Panc1 (cell line): ENCODE results near the gene MGAT5. TPM values are rescaled to one million over a fixed set of nuclear protein-coding genes. Genes with fewer than 3 reads are reported as not detected.

Experiments used
- ATAC-seq: fragments of 200-7000 bp; cut with Tn5 transposase; 2 replicates; pipeline ENCODE4 v1.9.1; 2020; ENCODE audit warnings: mild to moderate bottlenecking, moderate library complexity
- BruUV-seq: library from RNA; stranded (reverse); fragments of 400-500 nt; replicated peaks from 2 replicates; lab custom pipeline; 2021; lab: Mats Ljungman, UMichigan
- CTCF ChIA-PET: fragments of 300-600 bp; sonication (Branson Sonifier 250); formaldehyde crosslinking; loops from one replicate; lab custom pipeline; 2022; ENCODE audit warnings: antibody characterized with exemption; lab: Charles Lee
- POLR2A ChIA-PET: fragments of 300-600 bp; sonication (Branson Sonifier 250); formaldehyde crosslinking; loops from one replicate; lab custom pipeline; 2022; ENCODE audit warnings: antibody characterized with exemption; lab: Charles Lee
- DNase-seq: peaks from one replicate; pipeline ENCODE4 v3.0.0-alpha.2; 2010; ENCODE audit warnings: low read depth, low spot score
- H3K27ac ChIP-seq: 2 replicates; pipeline ENCODE4 v1.5.1; 2011; ENCODE audit warnings: mild to moderate bottlenecking, low read length, inconsistent platforms
- H3K27me3 ChIP-seq: fragments of 200-500 bp; sonication (Bioruptor generic); 2 replicates; pipeline ENCODE4 v1.6.0; 2014; ENCODE audit warnings: low read length, inconsistent platforms; ENCODE audit not compliant: control insufficient read depth, insufficient read depth
- H3K36me3 ChIP-seq: fragments of 200-500 bp; sonication (Bioruptor generic); 2 replicates; pipeline ENCODE4 v1.5.1; 2014; ENCODE audit warnings: inconsistent platforms, mild to moderate bottlenecking, low read length, moderate library complexity; ENCODE audit not compliant: control insufficient read depth, insufficient read depth
- H3K4me1 ChIP-seq: 2 replicates; pipeline ENCODE4 v1.5.1; 2011; ENCODE audit warnings: inconsistent platforms, mild to moderate bottlenecking, low read length, moderate library complexity; ENCODE audit not compliant: control insufficient read depth, insufficient read depth
- H3K4me3 ChIP-seq, 2 experiments: 2 replicates each; pipeline ENCODE4 v1.5.1; 2011 to 2012; ENCODE audit warnings: low read depth in 2 of 2, low read length in 2 of 2, mild to moderate bottlenecking in 2 of 2, inconsistent platforms in 1 of 2, moderate library complexity in 1 of 2
- H3K9me3 ChIP-seq: fragments of 200-500 bp; sonication (Bioruptor generic); 2 replicates; pipeline ENCODE4 v1.5.1; 2014; ENCODE audit warnings: low read depth, mild to moderate bottlenecking, inconsistent platforms, low read length, moderate library complexity; ENCODE audit not compliant: control insufficient read depth, insufficient read depth
- CTCF ChIP-seq: fragments of 450-650 bp; IDR thresholded peaks from 2 replicates; pipeline ENCODE4 v1.5.1; 2017; ENCODE audit warnings: mild to moderate bottlenecking
- POLR2AphosphoS5 ChIP-seq: IDR thresholded peaks from 2 replicates; pipeline ENCODE4 v1.6.1; 2012; ENCODE audit warnings: mild to moderate bottlenecking, low read depth, low read length, moderate library complexity
- REST ChIP-seq, 2 experiments: IDR thresholded peaks; 2 replicates each; pipeline ENCODE4 v1.6.1; 2011 to 2012; ENCODE audit warnings: low read depth in 2 of 2, control low read depth in 1 of 2, low read length in 1 of 2, mild to moderate bottlenecking in 1 of 2, moderate library complexity in 1 of 2; ENCODE audit not compliant: insufficient read depth in 1 of 2
- SIN3A ChIP-seq: IDR thresholded peaks from 2 replicates; pipeline ENCODE4 v1.6.1; 2012; ENCODE audit warnings: low read depth, mild to moderate bottlenecking, low read length, moderate library complexity, borderline replicate concordance; ENCODE audit not compliant: insufficient read depth
- TCF7L2 ChIP-seq: IDR thresholded peaks from 2 replicates; pipeline ENCODE4 v1.6.1; 2011; ENCODE audit warnings: mild to moderate bottlenecking, low read depth, low read length, inconsistent platforms
- in situ Hi-C: cut with HindIII; loops from 2 replicates; pipeline ENCODE4 v1.10.0; 2016; ENCODE audit warnings: low sequenced_read_pairs, low pct_unique_long_range_greater_than_20kb
- intact Hi-C: fragments of 100-400 bp; cut with micrococcal nuclease; formaldehyde crosslinking; loops from one replicate; pipeline ENCODE4 v1.10.0; 2022; ENCODE audit not compliant: unreplicated experiment
- total RNA-seq: library from RNA; stranded (reverse); gene quantifications from one replicate; pipeline ENCODE4 v1.2.1, GENCODE V29; 2021; ENCODE audit not compliant: unreplicated experiment

Gene MGAT5
- total RNA-seq, 1 experiment from 2014 or later = 22.1 TPM

GRCh38 chr2:134395779-134396178, 141.9 kb downstream of the MGAT5 start:
- intact Hi-C loops = no loop called here
- no TSS peak for BruUV-seq
- H3K4me3 ChIP-seq = no peak overlapping the region
- H3K4me1 ChIP-seq = no peaks in the 10 kb centered on the region
- CTCF ChIA-PET = no interaction called here
- no peak for ATAC-seq
- H3K36me3 ChIP-seq = no peaks in the 10 kb centered on the region
- no peaks in the 10 kb centered on the region for H3K27me3 ChIP-seq
- TF ChIP-seq SIN3A = no peak
- no peak for TF ChIP-seq POLR2AphosphoS5
- TF ChIP-seq CTCF = no peak
- no peak for TF ChIP-seq TCF7L2
- TF ChIP-seq REST (IDR thresholded peaks at IDR 0.05; ENCODE audit: insufficient read depth in 1 of 2, low read depth in 2 of 2, low read length in 1 of 2) = no peak
- DNase-seq = no peak
- H3K27ac ChIP-seq = no peak overlapping the region
- no peaks in the 10 kb centered on the region for H3K9me3 ChIP-seq
- POLR2A ChIA-PET = no interaction called here
- in situ Hi-C loops = no loop called here

- TF ChIP-seq REST (IDR thresholded peaks at IDR 0.05; ENCODE audit: insufficient read depth in 1 of 2, low read depth in 2 of 2, low read length in 1 of 2) (no peak), SIN3A (no peak), CTCF (no peak), POLR2AphosphoS5 (no peak), TCF7L2 (no peak)
- intact Hi-C loops = no loop called here
- Histone ChIP-seq H3K27ac (no peak overlapping the region), H3K27me3 (no peaks in the 10 kb centered on the region), H3K4me3 (no peak overlapping the region), H3K9me3 (no peaks in the 10 kb centered on the region), H3K36me3 (no peaks in the 10 kb centered on the region), H3K4me1 (no peaks in the 10 kb centered on the region)
- in situ Hi-C loops = no loop called here
- POLR2A ChIA-PET = no interaction called here
- CTCF ChIA-PET = no interaction called here
- no peak for DNase-seq
- no peak for ATAC-seq
- no TSS peak for BruUV-seq
Measured at GRCh38 chr2:134396493-134396892, 142.6 kb downstream of the MGAT5 start.
